GM18909 (cell line): ENCODE results near the gene CUEDC1.

Experiments used
- ATAC-seq: cut with Tn5 transposase; IDR thresholded peaks from one replicate; pipeline ENCODE4 v1.9.1; 2021; ENCODE audit warnings: mild to moderate bottlenecking; ENCODE audit not compliant: unreplicated experiment, poor library complexity

CUEDC1 gene

DNA sequence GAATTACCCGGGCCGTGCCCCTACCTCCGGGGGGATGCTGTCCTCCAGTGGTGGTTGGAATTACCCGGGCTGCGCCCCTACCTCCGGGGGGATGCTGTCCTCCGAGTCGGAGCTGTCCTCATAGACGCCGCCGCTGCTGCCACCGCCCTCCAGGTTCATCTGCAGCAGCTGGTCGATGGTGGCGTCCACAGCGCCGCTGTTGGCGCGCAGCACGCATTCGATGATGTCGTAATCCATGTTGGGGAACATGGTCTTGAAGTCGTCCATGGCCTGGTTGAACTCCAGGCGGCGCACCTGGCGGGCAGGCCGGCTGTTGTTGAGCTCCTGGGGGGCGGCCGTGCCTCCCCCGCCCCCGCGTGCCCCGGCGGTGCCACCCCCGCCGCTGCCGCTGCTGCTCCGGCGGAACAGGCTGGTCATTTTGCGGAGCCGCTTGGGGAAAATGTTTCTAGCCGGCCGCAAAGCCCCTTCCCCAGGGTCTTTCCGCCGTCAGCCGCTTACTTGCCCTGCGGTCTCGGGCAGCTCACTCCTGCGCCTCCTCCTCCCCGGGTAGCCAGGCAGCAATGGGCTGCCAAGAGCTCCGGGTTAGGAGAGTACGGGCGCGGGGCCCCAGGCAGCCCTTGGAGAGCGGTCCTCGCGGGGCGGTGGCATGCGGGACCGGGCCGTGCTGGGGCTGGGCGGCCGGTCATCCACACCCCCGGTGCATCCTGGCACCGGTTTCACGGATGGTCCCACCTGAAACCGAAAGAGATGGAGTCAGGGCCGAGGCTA, 69.9 kb downstream of the CUEDC1 start:
- ATAC-seq, result no peak

DNA sequence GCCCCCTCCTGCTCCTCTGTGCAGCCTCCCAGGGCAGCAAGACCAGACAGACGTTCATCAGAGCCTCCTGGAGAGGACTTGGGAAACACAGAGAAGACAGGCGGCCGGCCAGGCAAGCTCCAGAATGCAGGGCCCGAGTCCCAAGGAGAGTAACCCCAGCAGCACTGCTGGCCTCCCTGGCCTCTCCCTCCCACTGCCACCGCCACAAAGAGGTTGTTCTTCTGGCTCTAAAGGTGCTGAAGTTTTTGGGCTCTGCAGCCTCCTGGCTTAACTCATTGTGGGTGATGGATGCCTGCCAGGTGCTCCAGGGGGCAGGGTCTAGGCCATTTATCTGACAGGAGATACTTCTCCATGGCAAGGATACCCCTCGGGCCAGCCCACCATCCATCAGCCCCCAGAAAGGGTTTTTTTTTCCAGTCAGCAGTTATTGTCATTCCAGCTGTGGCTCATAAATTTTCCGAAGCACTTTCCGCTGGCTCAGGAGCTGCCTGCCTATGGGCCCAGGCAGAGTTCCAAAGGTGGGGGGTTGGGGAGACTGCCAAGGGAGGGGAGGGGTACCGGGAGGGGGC, 73.3 kb downstream of the CUEDC1 start:
- no peak for ATAC-seq

DNA sequence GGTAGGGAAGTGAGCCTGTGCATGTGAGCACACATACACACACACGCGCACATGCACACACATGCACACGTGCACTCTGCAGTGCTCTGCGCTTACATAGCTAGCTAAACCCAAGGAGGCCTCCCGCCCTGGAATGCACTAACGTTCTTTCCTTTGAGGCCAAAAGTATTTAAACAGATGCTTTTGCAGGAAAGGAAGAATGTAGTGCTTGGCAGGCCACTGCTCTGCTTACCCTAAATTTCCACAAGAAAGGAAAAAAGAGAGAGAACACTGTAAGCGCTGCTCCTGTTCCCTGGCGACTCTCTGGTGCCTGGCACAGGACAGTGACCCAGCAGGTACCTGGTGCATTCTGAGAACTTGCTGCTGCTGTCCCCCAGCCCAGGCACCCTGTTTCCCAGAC, 74.1 kb downstream of the CUEDC1 start:
- no peak for ATAC-seq

DNA sequence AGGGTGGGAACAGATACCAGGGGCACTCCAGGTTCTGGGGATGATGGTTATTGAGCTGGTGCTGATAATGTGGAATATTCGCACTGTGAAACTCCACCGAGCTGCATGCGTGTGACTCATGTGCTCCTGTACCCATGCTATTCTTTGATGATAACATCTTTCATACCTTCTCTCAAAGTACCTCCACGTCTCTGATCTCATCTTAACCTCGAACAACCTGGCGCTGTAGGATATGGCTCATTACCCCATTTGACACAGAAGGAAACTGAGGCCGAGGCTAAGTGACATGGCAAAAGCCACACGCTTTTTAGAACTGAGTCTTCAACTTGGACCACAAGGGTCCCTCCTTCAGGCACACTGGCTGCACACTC, 75.1 kb downstream of the CUEDC1 start:
- ATAC-seq, result no peak

DNA sequence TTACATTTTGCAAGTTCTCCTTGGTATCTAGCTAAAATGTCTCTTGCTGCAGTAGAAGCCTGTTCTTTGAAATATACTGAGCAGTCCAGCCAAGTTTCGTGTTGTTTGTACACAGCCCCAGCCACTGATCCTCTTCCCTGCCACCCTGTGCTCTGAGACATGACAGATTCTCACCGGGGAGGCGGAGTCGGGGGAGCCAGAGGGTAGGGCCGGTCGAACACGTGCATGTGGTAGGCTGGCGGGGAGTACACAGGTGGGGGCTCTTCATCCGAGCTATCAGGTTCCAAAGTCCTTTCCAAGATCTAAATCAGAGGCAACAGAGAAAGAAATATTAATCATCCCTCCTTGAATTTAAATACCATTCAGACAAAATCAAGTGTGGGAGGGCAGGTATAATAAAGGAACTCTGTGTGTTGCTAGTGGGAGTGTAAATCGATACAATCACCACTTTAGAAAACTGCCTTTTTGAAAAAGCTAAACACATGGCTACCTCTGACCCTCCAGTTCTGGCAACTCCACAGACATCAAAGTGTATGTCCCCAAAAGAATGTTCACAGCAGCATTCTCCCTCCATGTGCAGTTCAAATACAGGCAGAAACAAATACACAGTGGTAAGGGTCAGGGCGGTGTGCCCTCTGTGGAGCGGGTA, 75.7 kb downstream of the CUEDC1 start:
- no peak for ATAC-seq

DNA sequence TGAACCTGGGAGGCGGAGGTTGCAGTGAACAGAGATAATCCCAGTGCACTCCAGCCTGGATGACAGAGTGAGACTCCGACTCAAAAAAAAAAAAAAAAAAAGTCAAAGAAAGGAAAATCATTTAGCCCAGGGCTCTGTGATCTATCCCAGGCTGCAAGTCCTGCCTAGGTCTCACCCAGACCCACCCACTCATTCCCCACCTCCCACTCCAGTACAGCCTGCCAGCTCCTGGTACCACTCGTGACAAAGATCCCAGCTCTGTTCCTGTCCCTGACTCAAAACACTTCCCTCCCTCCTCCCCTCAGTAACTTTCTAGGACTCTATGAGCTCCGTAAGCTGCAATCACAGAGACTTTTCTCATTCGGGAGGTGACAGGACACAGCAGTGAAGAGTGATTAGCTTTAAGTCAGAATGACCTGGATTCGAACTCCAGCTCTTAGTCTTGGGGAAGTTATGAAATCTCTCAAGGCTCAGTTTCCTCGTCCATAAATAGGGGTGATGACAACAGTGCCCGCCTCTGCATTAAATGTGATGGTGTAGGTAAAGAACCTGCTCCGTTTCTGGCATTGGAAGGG, 77.3 kb downstream of the CUEDC1 start:
- ATAC-seq, result no peak

DNA sequence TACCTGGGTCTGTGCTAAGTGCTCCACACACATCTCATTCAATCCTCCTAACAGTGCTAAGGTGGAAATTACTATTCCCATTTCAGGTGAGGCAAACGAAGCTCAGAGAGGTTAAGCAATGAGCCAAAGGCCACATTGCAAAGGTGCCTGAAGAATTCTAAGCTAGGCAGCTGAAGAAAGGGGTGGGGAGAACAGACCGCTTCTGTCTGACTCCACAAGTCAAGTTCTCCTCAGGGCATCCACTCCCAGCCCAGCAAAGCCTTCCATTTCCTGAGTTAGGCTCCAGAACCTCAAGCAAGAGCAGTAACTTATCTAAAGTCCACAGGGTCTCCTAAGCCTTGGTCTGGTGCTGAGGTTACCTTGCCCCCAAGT, 78.4 kb downstream of the CUEDC1 start:
- ATAC-seq, result no peak

DNA sequence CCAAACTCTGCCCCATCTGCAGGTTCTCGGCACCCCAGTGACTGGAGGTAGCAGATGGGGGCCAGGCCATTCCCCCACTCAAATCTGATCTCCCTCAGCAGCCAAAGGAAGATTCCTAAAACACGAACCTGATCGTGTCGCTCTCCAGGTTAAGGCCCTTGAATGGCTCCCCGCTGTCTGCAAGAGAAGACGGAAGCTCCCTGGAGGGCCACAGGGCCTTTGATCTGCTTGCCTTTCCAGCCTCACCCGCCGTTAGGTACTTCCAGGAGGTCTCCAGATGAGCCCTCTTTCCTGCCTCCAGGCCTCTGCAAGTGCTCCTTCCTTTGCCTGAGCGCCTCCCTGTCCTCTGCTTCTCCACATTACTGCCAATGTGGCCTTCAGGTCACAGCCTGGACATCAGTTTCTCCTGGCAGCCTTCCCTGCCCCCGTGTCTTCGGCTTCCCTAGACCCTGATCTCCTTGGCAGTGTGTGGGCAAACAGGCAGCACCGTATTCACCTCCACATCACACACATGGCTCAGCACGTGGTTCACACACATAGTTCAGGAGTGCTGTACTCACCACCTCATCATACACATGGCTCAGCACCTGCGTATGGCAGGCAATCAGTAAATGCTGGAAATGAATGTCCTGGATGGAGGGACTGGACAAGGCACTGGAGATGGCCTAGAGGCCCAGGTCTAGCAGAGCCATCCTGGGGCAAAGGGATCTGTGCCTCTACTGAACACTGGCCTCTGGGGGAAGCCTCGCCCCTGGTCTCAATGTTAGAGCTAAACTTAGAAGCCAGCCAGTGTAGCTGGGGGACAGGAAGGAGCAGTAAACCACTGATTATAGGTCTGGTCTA, 79.0 kb downstream of the CUEDC1 start:
- ATAC-seq, result no peak

DNA sequence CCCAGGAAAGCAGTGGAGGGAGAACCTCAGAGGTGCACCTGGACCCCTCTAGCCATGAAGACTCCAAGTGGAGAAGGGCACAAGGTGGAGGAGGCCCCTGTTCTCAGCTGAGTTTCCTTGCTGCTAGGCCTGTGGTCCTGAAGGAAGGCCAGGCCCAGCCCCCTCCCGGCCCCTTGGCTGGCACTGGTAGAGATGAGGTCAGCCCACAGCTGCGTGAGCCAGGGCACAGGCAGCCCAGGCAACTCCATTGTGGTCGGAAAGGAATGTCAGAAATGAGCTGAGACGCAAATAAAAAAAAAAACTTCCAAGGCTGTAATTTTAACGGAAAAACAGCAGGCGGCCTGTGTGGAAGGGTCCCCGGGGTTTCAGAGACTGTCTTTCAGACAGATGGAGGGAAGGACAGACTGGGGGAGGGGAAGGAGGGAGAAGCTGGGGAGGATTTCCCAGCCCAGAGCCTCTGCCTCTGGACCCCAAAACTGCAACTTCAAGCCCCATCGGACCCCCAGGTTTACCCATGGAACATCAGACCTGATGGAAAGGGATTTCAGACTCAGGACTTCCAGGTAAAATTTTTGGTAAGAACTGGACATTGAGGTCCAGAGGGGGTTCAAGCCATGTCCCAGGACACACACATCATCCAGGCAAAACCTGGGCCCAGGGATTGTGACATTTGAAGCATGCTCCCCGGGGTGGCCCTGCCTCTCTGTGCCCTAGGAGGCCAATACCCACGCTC, 79.8 kb downstream of the CUEDC1 start:
- ATAC-seq, result no peak

DNA sequence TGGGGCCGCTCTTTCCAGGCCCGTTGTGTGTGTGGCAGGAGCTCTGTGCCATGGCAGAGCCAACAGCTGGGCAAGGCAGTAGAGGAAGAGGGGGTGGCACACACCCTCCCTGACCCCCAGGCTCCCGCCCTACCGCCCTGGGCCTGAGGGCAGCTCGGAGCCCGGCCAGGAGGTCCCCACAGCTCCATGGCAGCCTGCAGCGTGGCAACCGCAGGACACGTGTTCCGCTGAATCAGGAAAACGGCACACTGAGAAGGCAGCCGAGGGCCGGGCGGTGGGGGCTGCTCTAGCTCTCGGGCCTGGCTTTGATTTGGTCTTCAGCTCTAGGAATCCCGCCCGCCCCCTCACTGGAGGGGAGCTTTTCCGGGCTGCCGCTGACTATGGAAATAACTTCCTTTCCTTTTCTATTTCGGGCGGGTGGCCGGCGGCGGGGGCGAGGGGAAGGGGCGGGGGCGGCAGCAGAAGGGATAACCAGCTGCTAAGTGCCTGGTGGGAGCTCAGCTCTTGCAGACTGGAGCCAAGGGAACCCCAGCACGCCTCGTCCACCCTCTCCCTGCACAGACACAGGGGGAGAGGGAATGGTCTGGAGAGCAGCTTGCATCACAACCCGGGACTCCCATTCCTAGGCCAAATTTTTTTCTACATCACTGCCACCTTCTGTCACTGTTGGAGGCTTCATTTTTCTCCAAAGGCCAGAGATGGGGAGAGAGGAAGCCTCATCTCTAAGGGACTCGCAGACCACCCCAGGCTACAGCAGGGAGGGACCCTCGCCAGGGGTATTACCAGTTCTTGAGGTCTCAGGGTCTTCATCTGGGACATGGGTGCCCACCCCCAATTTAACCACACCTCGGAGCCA, 80.5 kb downstream of the CUEDC1 start:
- ATAC-seq, result no peak

DNA sequence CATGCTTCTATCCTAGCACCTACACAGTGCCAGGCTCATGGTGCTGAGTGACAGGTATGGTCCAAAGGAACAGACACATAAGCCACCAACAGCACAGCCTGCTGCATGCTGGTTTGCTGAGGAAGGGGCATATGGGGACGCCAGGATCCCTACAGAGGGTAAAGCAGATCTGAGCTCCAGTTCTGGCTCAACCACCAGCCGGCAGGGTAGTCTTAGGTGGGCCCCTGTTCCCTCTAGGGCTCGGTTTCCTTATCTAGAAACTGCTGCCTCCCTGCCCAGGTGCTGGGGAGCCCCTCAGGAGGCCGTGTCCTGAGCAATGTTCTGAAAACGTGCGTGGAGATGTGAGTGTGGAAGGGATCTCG, 81.2 kb downstream of the CUEDC1 start:
- no peak for ATAC-seq

DNA sequence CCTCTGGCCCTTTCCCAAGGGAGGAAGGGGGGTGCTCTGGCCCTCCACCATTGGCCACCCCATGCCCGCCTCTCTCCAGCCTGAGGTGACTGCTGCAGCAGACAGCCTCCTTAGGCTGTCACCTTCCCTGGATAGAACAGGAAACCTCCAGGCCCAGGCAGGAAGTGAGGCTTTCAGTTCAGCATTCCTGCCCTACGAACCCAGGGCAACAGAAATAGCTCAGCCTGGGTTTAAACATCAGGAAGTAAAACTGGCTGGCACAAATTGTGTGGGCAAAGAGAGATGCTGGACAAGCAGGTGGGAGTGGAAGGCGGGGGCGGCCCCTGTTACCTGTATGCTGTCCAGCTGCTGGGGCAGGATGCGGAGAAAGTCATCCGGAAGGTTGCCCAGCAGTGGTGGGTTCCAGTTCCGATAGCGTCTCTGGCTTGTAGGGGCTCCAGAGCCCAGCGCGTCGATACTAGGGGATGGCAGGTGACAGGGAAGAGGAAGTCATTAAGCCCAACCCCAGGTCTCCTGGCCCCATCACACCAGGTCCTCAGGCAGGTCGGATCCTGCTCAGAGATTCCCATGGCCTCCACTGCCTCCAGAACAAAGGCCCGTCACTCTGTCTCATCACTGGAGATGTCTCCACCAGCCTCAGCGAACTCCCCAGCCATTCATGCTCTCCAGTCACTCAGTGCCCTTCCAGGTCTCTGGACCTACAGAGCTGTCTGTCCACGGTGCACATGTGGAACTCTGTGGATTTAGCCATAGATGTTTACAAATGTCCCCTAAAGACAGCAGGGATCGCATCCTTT, 81.8 kb downstream of the CUEDC1 start:
- ATAC-seq, result no peak

DNA sequence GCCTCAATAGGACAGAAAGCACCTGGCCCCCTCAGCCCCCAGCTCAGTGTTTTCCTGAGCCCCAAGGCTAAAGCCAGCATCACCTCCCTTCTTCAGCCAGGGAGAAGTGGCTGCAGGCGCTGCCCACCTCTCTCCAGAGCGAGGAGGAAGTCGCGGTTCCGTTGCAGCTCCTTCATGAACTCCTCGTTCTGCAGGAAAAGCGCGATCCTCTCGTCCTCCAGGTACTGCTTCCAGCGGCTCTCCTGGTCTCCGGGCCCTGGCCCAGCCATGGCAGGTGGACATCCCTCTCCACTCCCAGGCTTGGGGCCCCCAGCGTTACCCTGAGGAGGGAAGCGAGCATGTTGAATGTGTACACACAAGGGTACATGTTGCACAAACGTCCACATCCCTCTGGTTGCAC, 82.7 kb downstream of the CUEDC1 start:
- ATAC-seq, result no peak

DNA sequence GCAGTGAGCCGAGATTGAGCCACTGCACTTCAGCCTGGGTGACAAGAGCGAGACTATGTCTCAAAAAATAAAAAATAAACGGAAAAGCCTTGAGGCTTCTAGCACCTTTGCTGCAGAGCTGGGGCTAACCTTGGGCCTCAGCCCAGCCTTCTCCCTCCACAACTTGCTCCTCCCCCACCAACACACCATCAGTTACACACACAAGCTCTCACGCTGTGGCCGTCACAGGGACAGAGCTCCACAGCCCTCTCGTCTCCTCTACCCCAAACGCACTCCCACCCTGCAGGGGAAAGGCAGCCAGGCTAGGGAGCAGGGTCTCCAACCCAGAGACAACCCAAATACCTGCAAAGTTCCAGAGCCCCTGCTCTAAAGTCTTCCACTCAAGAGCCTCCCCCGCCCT, 83.3 kb downstream of the CUEDC1 start:
- ATAC-seq, result no peak

DNA sequence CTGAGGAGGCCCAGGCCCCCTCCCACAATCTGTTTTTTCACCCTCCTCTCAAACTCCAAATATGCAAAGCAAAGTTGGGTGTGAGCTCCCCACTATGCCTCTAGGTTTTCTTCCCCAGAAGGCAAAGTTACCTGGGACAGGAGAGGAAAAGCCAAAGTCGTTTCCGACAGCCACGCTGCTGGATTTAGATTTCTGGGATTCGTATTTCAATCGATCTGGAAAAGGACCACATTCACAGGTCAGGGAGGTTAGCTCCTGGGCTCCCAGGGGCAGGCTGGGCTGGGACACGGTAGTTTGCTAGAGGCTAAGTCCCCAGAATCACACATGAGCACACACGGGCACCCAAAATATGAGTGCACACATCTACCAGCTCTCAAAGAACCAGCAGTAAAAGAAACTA, 84.1 kb downstream of the CUEDC1 start:
- no peak for ATAC-seq

DNA sequence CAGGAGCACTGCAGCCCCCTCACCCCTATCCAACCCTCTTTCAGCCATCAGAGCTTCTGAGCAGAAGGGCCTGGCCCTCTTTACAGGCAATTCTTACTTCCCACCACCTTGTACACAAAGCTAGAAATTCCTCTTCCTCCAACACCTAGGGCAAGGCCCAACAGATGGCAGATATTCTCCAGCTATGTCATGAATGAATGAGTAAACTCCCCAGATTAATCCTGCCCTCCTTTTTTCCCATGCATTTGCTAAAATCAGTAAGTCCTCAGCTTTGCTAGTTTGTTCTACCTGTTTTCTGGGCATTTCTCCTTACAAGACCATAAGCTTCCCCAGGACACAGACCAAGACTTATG, 85.0 kb downstream of the CUEDC1 start:
- ATAC-seq, result no peak

DNA sequence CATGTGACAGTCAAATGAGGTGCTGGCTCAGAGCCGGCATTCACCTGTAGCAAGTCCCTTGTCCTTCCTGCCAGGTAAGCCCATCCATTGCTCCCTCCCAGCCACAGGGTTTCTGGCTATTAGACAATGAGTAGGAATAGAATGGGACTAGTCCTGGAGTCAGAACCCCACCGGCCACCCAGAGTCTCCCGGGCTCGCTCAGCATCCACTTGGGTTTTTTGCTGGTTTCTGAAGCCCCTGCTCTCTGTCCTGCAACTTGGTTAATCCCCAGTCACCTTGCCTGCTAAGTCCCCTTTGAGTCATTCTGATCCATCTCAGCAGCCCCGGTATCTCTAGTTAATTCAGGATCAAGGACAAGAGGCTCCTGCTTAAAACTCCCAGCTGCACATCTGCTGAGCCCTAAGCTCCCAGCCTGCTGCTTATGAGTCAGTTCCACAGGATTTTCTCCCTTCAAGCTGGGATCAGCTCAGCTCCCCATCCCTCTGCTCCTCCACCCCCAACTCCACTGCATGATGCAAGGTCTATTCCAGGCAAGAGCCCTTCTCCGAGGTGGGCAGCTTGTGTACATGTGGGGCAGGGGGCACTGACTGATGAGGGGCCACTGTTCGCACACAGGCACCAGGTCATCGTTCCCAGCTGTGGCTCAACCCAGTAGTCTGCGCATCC, 85.5 kb downstream of the CUEDC1 start:
- ATAC-seq, result no peak
